GM21786 (cell line): ENCODE results near the gene SEC24C.
A peak's percentile ranks its signal among the peaks of the same experiment; 100 is the strongest.
"Not testable (repeated sequence)": the region's sequence is repeated elsewhere in the genome, so short reads cannot be mapped to it uniquely, and the experiment has no call there.

Source experiments
- ATAC-seq: cut with Tn5 transposase; IDR thresholded peaks from one replicate; pipeline ENCODE4 v1.9.1; 2021; ENCODE audit not compliant: unreplicated experiment

Gene SEC24C

DNA sequence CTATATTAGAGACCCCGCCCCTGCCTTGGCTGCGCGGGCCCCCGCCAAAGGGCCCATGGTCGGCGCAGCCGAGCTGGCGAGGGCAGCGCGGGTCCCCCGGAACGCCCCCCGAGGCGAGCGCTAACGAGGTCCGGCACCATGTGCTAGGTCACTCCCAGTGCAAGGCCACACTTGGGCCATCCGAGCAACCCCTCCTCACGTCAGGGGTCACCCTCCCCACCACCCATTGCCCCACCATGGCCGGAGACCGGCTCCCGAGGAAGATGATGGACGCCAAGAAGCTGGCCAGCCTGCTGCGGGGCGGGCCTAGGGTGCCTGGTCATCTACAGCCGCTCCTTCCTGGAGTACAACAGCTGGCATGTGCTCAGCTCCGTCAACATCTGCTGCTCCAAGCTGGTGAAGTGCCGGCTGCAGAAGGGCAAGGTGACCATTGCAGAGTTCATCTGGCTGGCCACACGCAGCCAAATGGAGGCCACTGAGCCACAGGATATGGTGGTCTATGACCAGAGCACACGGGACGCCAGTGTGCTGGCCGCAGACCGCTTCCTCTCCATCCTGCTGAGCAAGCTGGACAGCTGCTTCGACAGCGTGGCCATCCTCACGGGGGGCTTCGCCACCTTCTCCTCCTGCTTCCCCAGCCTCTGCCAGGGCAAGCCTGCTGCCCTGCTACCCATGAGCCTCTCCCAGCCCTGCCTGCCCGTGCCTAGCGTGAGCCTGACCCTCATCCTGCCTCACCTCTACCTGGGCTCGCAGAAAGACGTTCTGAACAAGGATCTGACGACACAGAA is 12.4 kb upstream of the SEC24C start:
- no peak for ATAC-seq

GRCh38 chr10:73732426-73732825 is 11.7 kb upstream of the SEC24C start:
- no peak for ATAC-seq

GRCh38 chr10:73732931-73733623 is 11.1 kb upstream of the SEC24C start:
- no peak for ATAC-seq

DNA sequence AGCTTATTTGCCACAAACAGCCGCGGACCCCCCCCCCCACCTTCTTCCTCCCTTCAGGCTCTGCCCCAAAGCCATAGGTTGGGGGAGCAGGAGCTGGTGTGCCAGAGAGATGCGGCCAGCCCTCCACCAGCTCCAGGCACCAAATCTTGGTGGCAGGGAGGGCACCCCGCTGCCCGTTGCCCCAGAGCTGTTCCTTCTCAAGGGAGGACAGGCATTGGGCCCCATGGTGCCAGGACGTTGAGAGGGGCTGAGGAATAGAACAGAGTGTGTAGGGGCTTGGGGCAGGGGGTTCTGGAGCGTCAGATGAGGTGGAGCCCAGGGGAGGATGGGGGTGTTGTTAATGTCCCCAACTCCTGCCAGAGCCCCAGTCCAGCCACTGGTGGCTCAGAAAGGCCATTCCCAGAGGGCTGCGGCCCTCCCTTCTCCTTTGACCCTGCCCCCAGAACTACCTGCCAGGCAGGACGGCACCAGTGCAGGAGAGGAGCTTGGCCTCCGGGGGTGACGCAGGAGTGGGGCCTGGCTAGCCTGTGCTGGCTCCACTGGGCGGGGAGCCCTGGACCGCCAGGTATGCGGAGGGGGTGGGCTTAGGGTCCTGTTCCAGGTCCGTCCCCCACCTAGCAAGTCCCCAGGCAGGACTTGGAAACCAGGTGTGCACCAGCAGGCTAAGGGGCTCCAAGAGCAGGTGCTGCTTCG is 10.0 kb upstream of the SEC24C start:
- ATAC-seq = no peak

GRCh38 chr10:73734796-73735305 is 9.3 kb upstream of the SEC24C start:
- no peak for ATAC-seq

DNA sequence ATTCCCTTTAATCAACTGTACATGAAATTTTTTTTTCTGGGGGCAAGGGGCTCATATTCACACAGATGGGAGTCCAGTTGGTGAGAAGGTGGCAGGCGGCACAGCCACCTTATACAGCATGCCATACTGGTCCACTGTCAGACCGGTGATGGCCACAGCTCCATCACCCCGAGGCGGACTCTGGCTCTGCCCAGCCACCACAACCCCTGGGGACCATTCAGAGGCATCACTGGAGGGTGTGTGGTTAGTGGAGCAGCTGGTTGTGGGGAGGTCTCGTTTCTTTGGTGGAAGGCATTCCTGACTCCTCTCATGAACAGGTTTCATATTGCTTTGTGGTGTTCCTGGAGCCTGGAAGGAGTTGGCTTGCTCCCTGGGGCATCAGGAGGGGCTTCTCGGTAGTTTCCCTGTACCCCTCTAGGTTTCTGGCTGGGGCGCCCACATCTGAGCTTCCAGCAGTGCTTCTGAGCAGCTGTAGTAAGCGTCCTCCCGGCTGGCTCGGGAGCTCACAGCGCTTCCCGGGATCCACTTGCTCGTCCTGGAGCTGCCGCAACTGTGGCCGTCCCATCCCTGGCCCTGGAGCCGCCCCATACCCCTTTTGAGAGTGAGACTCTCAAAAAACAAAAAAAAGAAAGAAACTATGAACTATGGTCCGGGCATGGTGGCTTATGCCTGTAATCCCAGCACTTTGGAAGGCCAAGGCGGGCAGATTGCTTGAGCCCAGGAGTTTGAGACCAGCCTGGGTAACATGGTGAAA is 3.5 kb upstream of the SEC24C start:
- not testable (repeated sequence) for ATAC-seq

GRCh38 chr10:73742454-73742734 is 1.8 kb upstream of the SEC24C start:
- no peak for ATAC-seq

DNA sequence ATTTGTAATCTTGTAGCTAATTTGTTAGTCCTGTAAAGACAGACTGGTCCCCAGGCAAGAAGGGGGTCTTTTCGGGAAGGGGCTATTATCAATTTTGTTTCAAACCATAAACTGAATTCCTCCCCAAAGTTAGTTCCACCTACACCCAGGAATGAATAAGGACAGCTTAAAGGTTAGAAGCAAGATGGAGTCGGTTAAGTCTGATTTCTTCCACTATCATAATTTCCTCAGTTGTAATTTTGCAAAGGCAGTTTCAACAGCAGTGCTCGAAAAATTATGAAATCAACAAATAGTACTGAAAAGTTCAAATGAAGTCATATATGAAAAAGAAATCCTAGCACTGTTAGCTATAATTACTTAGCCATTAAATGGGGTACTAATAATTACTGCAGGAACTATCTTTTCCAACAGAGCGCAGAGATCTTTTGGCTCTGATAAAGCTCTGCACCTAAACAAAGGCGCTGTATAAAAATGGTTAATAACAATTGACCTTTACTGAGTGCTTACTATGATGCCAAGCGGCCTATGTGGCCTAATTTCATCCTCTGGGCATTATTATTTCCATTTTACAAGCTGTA is 756 bp upstream of the SEC24C start:
- no peak for ATAC-seq

DNA sequence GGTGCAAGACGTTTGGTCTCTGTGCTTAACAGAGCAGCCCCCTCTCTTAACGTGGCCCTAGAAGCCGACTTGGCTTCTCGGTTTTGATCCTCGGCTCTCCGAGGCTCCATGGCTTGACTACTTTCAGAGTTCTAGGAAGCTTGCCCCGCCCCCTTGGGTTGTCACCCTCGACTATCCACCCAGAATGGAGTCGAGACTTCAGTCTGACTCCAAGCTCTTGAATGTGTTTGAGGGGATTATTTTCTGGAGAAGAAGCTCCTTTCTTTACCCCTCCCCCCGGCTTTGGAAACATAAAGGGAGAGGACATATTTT is 448 bp downstream of the SEC24C start:
- ATAC-seq = peak; percentile 20

- ATAC-seq = no peak
These were observed 2.5 kb downstream of the SEC24C start for GRCh38 chr10:73746721-73747120.

- ATAC-seq = no peak
These were observed 6.6 kb downstream of the SEC24C start for GRCh38 chr10:73750819-73751218.

- ATAC-seq = no peak
These were observed 12.0 kb downstream of the SEC24C start for GRCh38 chr10:73756183-73756582.

- no peak for ATAC-seq
These were observed 14.7 kb downstream of the SEC24C start for GRCh38 chr10:73758704-73759511.

GRCh38 chr10:73759512-73760115 is 15.4 kb downstream of the SEC24C start:
- no peak for ATAC-seq

GRCh38 chr10:73761781-73762180 is 17.6 kb downstream of the SEC24C start:
- ATAC-seq = no peak

GRCh38 chr10:73762915-73763314 is 18.7 kb downstream of the SEC24C start:
- no peak for ATAC-seq

- ATAC-seq = no peak
These were observed 19.2 kb downstream of the SEC24C start for GRCh38 chr10:73763343-73763742.

DNA sequence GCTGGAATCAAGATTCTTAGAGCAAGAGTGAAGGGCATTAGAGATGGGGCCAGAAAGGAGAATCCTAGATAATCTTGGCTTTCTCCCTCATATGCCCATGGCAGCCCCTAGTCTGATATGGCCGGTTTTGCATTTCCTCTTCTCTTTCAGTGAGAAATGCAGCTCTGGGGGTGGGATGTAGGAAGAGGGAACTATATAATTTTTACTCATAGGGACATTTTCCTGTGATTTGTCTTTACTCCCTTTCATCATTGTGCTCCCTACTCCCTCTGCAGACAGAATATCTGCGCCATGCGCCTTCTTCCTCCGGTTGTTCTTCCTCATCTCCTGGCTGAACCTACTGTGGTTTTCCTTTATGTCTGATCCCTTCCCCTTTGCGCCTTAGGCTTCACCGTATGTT is 20.9 kb downstream of the SEC24C start:
- ATAC-seq = no peak

GRCh38 chr10:73768881-73769280 is 24.7 kb downstream of the SEC24C start:
- no peak for ATAC-seq

DNA sequence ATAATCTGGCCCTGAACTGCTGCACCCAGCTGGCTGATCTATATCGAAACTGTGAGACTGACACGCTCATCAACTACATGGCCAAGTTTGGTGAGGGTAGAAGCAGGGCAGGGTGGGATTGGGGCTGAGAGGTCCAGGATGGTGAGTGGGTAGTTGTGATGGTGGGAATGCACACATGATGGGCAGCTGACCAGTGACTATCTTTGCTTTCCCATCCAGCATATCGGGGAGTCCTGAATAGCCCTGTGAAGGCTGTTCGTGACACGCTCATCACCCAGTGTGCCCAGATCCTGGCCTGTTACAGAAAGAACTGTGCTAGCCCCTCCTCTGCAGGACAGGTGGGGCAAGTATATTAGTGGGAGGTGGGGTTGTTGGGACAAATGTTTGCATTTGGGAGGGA is 25.2 kb downstream of the SEC24C start:
- ATAC-seq = no peak
